H1 (cell line): ENCODE results near the gene YOD1.

Source experiments
- CBX5 ChIP-seq: fragments of 300-800, 300-1000 bp; sonication (generic); IDR thresholded peaks from 2 replicates; pipeline ENCODE4 v1.7.1; 2016; ENCODE audit warnings: antibody characterized with exemption, low read length, low read depth
- CBX8 ChIP-seq: fragments of 300-800, 300-1000 bp; sonication (generic); IDR thresholded peaks from 2 replicates; pipeline ENCODE4 v1.7.1; 2016; ENCODE audit warnings: low read depth, low read length, borderline replicate concordance
- CEBPB ChIP-seq: IDR thresholded peaks from 2 replicates; pipeline ENCODE4 v1.6.1; 2012; ENCODE audit warnings: low read depth, low read length
- KDM5A ChIP-seq: fragments of 200-600 bp; IDR thresholded peaks from 2 replicates; pipeline ENCODE4 v1.7.1; 2012; ENCODE audit warnings: mild to moderate bottlenecking, low read length, inconsistent platforms, mixed read lengths
- SIN3A ChIP-seq, 2 experiments: IDR thresholded peaks in 1 of 2; conservative IDR thresholded peaks in 1 of 2; 2 replicates each; pipeline ENCODE4 v1.6.1; 2011 to 2012; ENCODE audit warnings: low read length in 2 of 2, improper control_type of control experiment in 1 of 2, low read depth in 1 of 2, mild to moderate bottlenecking in 1 of 2
- TBP ChIP-seq: IDR thresholded peaks from 2 replicates; pipeline ENCODE4 v1.6.1; 2011; ENCODE audit warnings: low read depth, low read length, improper control_type of control experiment
- TF ChIP-seq, protein P1 (sequence below), 3 experiments: IDR thresholded peaks; 1 replicate in 2 of 3; 2 replicates in 1 of 3; pipeline versions ENCODE4 v1.5.1 to v1.6.1; 2011; ENCODE audit warnings: low read length in 3 of 3, mild to moderate bottlenecking in 3 of 3, inconsistent platforms in 2 of 3, low read depth in 1 of 3, moderate library complexity in 1 of 3; ENCODE audit not compliant: insufficient read depth in 1 of 3; ENCODE audit errors: control extremely low read depth in 1 of 3

DNA sequence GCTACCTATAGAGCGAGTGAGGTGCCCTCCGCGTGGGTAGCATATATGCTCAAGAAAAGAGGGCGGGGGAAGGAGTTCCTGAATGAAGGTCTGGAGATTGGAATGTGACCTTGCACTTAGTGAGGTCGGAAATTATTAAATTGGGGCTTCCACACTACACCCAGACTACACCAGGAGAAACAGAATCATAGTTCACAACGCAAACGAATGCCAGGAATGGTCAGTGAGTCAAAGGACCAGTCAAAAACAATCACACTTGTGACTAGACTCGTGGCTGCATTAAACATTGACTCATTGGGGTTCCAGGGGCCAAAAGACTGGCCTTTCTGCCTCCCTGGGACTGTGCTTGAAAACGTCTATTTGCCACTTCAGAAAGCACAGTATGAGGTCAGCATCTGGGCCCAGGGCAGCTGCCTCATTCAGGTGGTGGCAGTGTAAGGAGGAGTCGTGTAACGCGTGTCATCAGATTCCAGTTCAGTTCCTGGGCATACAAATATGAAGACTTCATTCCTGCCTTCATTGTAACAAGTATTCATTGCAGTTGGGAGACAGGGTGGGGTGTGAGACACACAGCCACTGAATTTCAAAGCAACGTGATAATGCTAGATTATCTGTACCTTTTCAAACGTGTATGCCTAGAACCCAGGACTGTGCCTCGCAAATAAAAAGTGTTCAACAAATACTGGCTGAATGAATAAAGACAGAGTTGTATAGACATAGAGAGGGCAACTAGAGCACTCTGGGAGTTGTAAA, at the start of gene YOD1:
- TF ChIP-seq CBX8 (no peak), CEBPB (no peak), SIN3A (conservative IDR thresholded peaks at IDR 0.05 in 1 of 2, IDR thresholded peaks at IDR 0.05 in 1 of 2; ENCODE audit: low read depth in 1 of 2, low read length in 2 of 2) (no peak), KDM5A (no peak), TBP (no peak), CBX5 (no peak)
- TF ChIP-seq, protein P1, sequence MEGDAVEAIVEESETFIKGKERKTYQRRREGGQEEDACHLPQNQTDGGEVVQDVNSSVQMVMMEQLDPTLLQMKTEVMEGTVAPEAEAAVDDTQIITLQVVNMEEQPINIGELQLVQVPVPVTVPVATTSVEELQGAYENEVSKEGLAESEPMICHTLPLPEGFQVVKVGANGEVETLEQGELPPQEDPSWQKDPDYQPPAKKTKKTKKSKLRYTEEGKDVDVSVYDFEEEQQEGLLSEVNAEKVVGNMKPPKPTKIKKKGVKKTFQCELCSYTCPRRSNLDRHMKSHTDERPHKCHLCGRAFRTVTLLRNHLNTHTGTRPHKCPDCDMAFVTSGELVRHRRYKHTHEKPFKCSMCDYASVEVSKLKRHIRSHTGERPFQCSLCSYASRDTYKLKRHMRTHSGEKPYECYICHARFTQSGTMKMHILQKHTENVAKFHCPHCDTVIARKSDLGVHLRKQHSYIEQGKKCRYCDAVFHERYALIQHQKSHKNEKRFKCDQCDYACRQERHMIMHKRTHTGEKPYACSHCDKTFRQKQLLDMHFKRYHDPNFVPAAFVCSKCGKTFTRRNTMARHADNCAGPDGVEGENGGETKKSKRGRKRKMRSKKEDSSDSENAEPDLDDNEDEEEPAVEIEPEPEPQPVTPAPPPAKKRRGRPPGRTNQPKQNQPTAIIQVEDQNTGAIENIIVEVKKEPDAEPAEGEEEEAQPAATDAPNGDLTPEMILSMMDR (IDR thresholded peaks at IDR 0.05; ENCODE audit: control extremely low read depth in 1 of 3, insufficient read depth in 1 of 3, low read depth in 1 of 3, low read length in 3 of 3) = no peak
